Heart right ventricle (tissue), 16 donors: ENCODE measurements around the gene DNPH1. TPM values are rescaled to one million over a fixed set of nuclear protein-coding genes. Genes with fewer than 3 reads are reported as not detected.
A peak's percentile ranks its signal among the peaks of the same experiment; 100 is the strongest.

Experiments
- ATAC-seq, 8 donors: fragments of 200-7000 bp; cut with Tn5 transposase; one replicate each; pipeline ENCODE4 v1.9.1; 2020; ENCODE audit warnings: mild to moderate bottlenecking in 8 of 8, moderate library complexity in 8 of 8, moderate number of reproducible peaks in 1 of 8
- DNase-seq, 2 donors: peaks; one replicate each; pipeline ENCODE4 v3.0.0-alpha.2; 2020
- H3K27ac ChIP-seq, 10 donors: fragments of 200-600 bp; sonication (generic) in 2 of 10; one replicate each; pipeline versions ENCODE4 v1.5.0 to v1.8.0; 2020 to 2022; ENCODE audit warnings: mild to moderate bottlenecking in 3 of 10
- H3K27me3 ChIP-seq, 7 donors: fragments of 200-600 bp; one replicate each; pipeline ENCODE4 v1.8.0; 2021 to 2022; ENCODE audit warnings: mild to moderate bottlenecking in 2 of 7
- H3K36me3 ChIP-seq, 9 donors: fragments of 200-600 bp; sonication (generic) in 1 of 9; one replicate each; pipeline versions ENCODE4 v1.5.0 to v1.8.0; 2020 to 2022; ENCODE audit warnings: mild to moderate bottlenecking in 2 of 9
- H3K4me1 ChIP-seq, 9 donors: fragments of 200-600 bp; sonication (generic) in 1 of 9; one replicate each; pipeline versions ENCODE4 v1.5.0 to v1.8.0; 2020 to 2022; ENCODE audit warnings: mild to moderate bottlenecking in 4 of 9
- H3K4me3 ChIP-seq, 10 donors: fragments of 200-600 bp; sonication (generic) in 2 of 10; one replicate each; pipeline versions ENCODE4 v1.5.0 to v1.8.0; 2020 to 2022; ENCODE audit warnings: mild to moderate bottlenecking in 7 of 10, moderate library complexity in 2 of 10
- H3K9me3 ChIP-seq, 11 donors: fragments of 200-600 bp in 10 of 11; sonication (generic) in 2 of 11; one replicate each; pipeline versions ENCODE4 v1.5.0 to v1.8.0; 2013 to 2022; ENCODE audit warnings: mild to moderate bottlenecking in 2 of 11, control low read depth in 1 of 11, moderate library complexity in 1 of 11
- WGBS, 2 donors: extraction: QIAGEN DNeasy Blood & Tissue Kit; methylation state at CpG; one replicate each; pipeline ENCODE4 v1.1.7; 2013; ENCODE audit warnings: inconsistent platforms in 1 of 2; 5-methylcytosine and 5-hydroxymethylcytosine counted together
- intact Hi-C, 10 donors: fragments of 100-400 bp; cut with DNase I; formaldehyde crosslinking; loops; one replicate each; pipeline versions ENCODE4 v1.11.1 to v1.14.2; 2022
- polyA plus RNA-seq, 2 donors: library from polyadenylated mRNA; stranded (reverse); fragments of 200-250 nt; gene quantifications; one replicate each; pipeline ENCODE4 v1.2.3, GENCODE V29; 2013
- total RNA-seq, 10 donors: library from RNA; stranded (reverse); fragmentation: NEBNext Ultra II Directional in 3 of 10; extraction: Animal tissue kit (Norgen Biotek cat#: 25700) in 3 of 10; gene quantifications; one replicate each; pipeline versions ENCODE4 v1.2.1 to v1.2.4, GENCODE V29; 2021 to 2023
- TF ChIP-seq, protein P1 (sequence below), 9 donors: fragments of 200-600 bp; sonication (generic) in 2 of 9; IDR thresholded peaks; one replicate each; pipeline versions ENCODE4 v1.5.0 to v1.8.0; 2021 to 2022; ENCODE audit warnings: antibody characterized with exemption in 9 of 9, mild to moderate bottlenecking in 5 of 9, moderate library complexity in 1 of 9
- donor health status: Arrhythmogenic right ventricular cardiomyopathy.
- donor health status: ischemic (EF 13 %, LVEDD 7.1; RV severe dilation, severe dysfunction).
- donor health status: healthy with polysubstance abuse.
- donor health status: DM: no; HTN: yes; CAD: no.
- donor health status: DM: no; HTN: no; CAD: no.
- donor health status: ischemic (EF 25% LVEDD 6.9; RV normal size, moderate dysfunction).
- donor health status: ischemic (EF 25% LVEDD 5.7; RV mildly dilated, moderate dysfunction).
- donor health status: healthy.
- donor health status: DM: yes; HTN: yes; CAD: no.
- donor health status: Ischemic cardiomyopathy.
- donor health status: ischemic (EF 35%, LVEDD 5.7; RV mildly dilated, moderate dysfunction).
- donor health status: nonischemic (EF 11% LVEDD 7.7; RV severe dilation, severe dysfunction).
- donor health status: DM: yes; HTN: yes; CAD: no.
- donor health status: PGD.
- donor health status: ischemic (EF 29% LVEDD 5.4; RV normal size, mild dysfunction).
- donor health status: nonischemic (EF 23%, LVEDD 6.1; RV moderate dilation, normal function).

The DNPH1 gene
- total and polyA plus RNA-seq, 12 donors = 16.0 to 51.3 (median 26.2) TPM

DNA sequence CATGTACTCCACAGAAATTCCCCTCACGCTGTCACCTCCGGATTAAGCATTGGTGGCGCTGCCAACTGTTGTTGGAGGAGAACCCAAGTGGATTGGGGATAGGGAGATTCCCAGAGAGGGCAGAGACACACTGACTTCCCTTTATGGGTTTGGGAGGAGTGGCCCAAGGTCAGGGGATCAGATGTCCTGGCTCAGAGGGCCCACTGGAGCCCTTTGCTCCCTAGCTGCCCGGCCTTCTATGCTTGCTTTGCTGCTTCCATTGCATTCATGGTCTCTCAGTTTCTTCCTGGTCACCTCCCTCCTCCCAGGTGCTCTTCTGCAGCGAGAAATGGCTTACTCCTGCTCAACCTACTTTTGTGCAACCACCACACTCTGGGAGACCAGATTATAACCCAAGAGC lies 32.9 kb downstream of the DNPH1 start:
- Histone ChIP-seq H3K9me3 (no peaks in the 10 kb centered on the region), H3K4me1 (no peaks in the 10 kb centered on the region), H3K4me3 (no peak overlapping the region), H3K27me3 (no peaks in the 10 kb centered on the region), H3K27ac (no peak overlapping the region), H3K36me3 (peaks cover 0 to 100% (median 45%) of the 10 kb centered on the region in 9 donors)
- TF ChIP-seq, protein P1, sequence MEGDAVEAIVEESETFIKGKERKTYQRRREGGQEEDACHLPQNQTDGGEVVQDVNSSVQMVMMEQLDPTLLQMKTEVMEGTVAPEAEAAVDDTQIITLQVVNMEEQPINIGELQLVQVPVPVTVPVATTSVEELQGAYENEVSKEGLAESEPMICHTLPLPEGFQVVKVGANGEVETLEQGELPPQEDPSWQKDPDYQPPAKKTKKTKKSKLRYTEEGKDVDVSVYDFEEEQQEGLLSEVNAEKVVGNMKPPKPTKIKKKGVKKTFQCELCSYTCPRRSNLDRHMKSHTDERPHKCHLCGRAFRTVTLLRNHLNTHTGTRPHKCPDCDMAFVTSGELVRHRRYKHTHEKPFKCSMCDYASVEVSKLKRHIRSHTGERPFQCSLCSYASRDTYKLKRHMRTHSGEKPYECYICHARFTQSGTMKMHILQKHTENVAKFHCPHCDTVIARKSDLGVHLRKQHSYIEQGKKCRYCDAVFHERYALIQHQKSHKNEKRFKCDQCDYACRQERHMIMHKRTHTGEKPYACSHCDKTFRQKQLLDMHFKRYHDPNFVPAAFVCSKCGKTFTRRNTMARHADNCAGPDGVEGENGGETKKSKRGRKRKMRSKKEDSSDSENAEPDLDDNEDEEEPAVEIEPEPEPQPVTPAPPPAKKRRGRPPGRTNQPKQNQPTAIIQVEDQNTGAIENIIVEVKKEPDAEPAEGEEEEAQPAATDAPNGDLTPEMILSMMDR (IDR thresholded peaks at IDR 0.05) = no peak
- 71 to 74% methylated on average over 5 of the region's 5 CpGs for WGBS, 2 donors
- DNase-seq (no peak), ATAC-seq (no peak)
- intact Hi-C loops = no loop called here

DNA sequence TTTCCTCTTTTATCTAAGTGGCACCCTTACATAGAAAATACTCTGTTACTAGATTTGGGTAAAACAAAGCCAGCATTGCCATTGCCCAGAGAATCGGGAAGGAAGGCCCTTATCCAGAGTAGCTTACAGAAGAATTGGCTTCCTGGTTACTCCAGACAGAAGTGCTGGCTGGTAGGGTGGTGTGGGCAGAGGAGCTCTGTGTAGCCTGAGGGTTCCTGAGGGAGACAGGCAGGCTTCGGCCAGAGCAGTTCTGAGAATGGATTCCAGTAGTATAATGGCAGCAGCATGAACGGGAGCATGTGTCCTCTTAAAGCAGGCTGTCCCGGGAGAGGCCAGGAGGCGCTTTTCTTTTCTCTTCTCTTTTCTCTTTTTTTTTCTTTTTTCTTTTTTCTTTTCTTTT lies 35.4 kb downstream of the DNPH1 start:
- H3K4me1 ChIP-seq = peaks cover 0 to 13% (median 2%) of the 10 kb centered on the region in 9 donors
- no peak overlapping the region for H3K27ac ChIP-seq
- H3K4me3 ChIP-seq = no peak overlapping the region
- no peaks in the 10 kb centered on the region for H3K9me3 ChIP-seq
- TF ChIP-seq, protein P1 (IDR thresholded peaks at IDR 0.05) = no peak
- intact Hi-C loops = no loop called here
- no peaks in the 10 kb centered on the region for H3K27me3 ChIP-seq
- H3K36me3 ChIP-seq = peaks cover 0 to 96% (median 45%) of the 10 kb centered on the region in 9 donors
- WGBS, 2 donors = 91 to 96% methylated on average over 5 of the region's 5 CpGs
- DNase-seq (no peak), ATAC-seq (no peak)

DNA sequence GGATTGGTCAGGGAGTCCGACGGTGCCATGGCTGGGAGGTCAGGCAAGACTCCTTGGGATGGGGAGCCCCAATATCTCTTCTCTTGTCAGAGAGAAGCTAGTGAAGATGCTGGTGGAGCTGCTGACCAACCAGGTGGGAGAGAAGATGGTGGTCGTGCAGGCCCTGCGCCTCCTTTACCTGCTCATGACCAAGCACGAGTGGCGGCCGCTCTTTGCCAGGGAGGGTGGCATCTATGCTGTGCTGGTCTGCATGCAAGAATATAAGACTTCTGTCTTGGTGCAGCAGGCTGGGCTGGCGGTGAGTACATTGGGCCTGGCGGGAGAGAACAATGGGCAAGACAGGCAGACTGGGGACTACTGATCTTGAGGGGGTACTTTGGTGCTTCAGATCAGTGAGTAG lies 36.4 kb downstream of the DNPH1 start:
- Histone ChIP-seq H3K27ac (no peak overlapping the region), H3K4me3 (no peak overlapping the region), H3K4me1 (peaks cover 0 to 13% (median 2%) of the 10 kb centered on the region in 9 donors), H3K9me3 (no peaks in the 10 kb centered on the region), H3K36me3 (peaks cover 0 to 96% (median 52%) of the 10 kb centered on the region in 9 donors), H3K27me3 (no peaks in the 10 kb centered on the region)
- ATAC-seq = no peak
- intact Hi-C loops = no loop called here
- TF ChIP-seq, protein P1 (IDR thresholded peaks at IDR 0.05) = no peak
- 96 to 98% methylated on average over 9 of the region's 9 CpGs for WGBS, 2 donors
- DNase-seq = no peak

DNA sequence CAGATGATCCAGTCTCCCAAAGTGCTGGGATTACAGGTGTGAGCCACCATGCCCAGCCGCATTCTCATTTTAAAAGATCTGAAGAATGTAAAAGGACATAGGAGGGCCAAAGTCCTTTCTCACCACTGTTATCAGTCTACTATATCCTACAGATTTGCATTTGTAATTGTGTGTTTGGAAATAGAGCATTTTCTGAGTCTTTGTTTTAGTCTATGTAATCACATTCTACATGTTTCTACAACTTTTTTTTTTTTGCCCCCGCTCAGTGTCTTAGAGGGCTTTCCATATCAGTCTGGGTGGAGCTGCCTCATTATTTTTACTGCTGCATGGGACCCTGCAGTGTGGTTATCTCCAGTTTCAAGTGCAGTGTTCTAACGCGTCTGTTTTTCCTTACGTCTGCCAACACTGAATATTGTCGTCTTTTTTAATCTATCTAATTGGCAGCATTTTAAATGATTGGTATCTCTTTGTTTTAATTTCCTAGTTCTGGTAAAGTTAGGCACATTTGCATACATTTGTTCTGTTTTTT lies 39.4 kb downstream of the DNPH1 start:
- WGBS, 2 donors = 46 to 57% methylated on average over 6 of the region's 6 CpGs
- no peak for DNase-seq
- peak in 1 of 8 donors; percentile 52 for ATAC-seq

More for the DNA sequence above, 39.4 kb downstream of the DNPH1 start:
- peaks cover 0 to 13% (median 2%) of the 10 kb centered on the region in 9 donors for H3K4me1 ChIP-seq
- no peak overlapping the region for H3K27ac ChIP-seq
- H3K4me3 ChIP-seq = no peak overlapping the region
- TF ChIP-seq, protein P1 (IDR thresholded peaks at IDR 0.05) = no peak
- intact Hi-C loops = loop anchor here in 1 of 10 donors (10.0 kb wide), 1 partner anchor 315 kb away; no protein-coding TSS in a partner anchor
- H3K27me3 ChIP-seq = no peaks in the 10 kb centered on the region
- no peaks in the 10 kb centered on the region for H3K9me3 ChIP-seq
- peaks cover 0 to 96% (median 40%) of the 10 kb centered on the region in 9 donors for H3K36me3 ChIP-seq
